ENCODE results near the gene SDK2. TPM values are rescaled to one million over a fixed set of nuclear protein-coding genes. Genes with fewer than 3 reads are reported as not detected.

The SDK2 gene
- total and polyA plus RNA-seq, 9 of the 15 experiments (the other 6 are each of a cell fraction or from before 2014, with no cell fraction given): 0.04 TPM; not detected in 8

GRCh38 chr17:73308017-73308823, 336.0 kb downstream of the SDK2 start (continued):
- peak; percentile 48 to 69; a peak in 2 of 4 replicates for TF ChIP-seq MLLT1 (IDR thresholded peaks at IDR 0.05)
- TF ChIP-seq TEAD1 (CRISPR knock-in tag; IDR thresholded peaks at IDR 0.05): peak; percentile 47 to 75; a peak in 1 of 4 replicates
- peak; percentile 75; the same call in 1 of the 2 replicates for TF ChIP-seq GATAD2B (IDR thresholded peaks at IDR 0.05; ENCODE audit: borderline replicate concordance)
- no peak for TF ChIP-seq CCAR2 (IDR thresholded peaks at IDR 0.05; ENCODE audit: low read depth, low read length)
- peak; percentile 44; the same call in 1 of the 2 replicates for TF ChIP-seq EP400 (IDR thresholded peaks at IDR 0.05)
- peak; percentile 90 for TF ChIP-seq VEZF1 (CRISPR knock-in tag; IDR thresholded peaks at IDR 0.05)
- peak in 1 of 3 experiments; percentile 5 for TF ChIP-seq YY1 (IDR thresholded peaks at IDR 0.05; ENCODE audit: borderline replicate concordance in 1 of 3, control insufficient read depth in 1 of 3, extremely low read depth in 1 of 3, insufficient read depth in 3 of 3, insufficient read length in 1 of 3, insufficient replicate concordance in 2 of 3, low read depth in 1 of 3, low read length in 2 of 3)
- TF ChIP-seq NFIX (CRISPR knock-in tag; IDR thresholded peaks at IDR 0.05; ENCODE audit: low read depth): peak; percentile 30; the same call in 1 of the 2 replicates
- peak; percentile 28; the same call in 1 of the 2 replicates for TF ChIP-seq RB1 (IDR thresholded peaks at IDR 0.05; ENCODE audit: low read depth)
- TF ChIP-seq MYNN (IDR thresholded peaks at IDR 0.05): peak; percentile 79
- TF ChIP-seq MYNN (CRISPR knock-in tag; IDR thresholded peaks at IDR 0.05): no peak
- TF ChIP-seq CEBPG (CRISPR knock-in tag; IDR thresholded peaks at IDR 0.05): peak; percentile 96
- peak; percentile 95 to 99 for TF ChIP-seq CEBPG (tag; conservative IDR thresholded peaks at IDR 0.05 in 1 of 2, IDR thresholded peaks at IDR 0.05 in 1 of 2)
- peak; percentile 56; the same call in 1 of the 2 replicates for TF ChIP-seq CREM (IDR thresholded peaks at IDR 0.05; ENCODE audit: low read depth)
- peak; percentile 72; the same call in 1 of the 2 replicates for TF ChIP-seq PHF21A (IDR thresholded peaks at IDR 0.05; ENCODE audit: borderline replicate concordance, low read depth)
- peak; percentile 86 for TF ChIP-seq DACH1 (IDR thresholded peaks at IDR 0.05; ENCODE audit: partially characterized antibody)
- peak; percentile 92 for TF ChIP-seq SMARCA4 (IDR thresholded peaks at IDR 0.05)
- TF ChIP-seq TCF3 (CRISPR knock-in tag; IDR thresholded peaks at IDR 0.05): peak; percentile 51
- no peak; the same call in 1 of the 2 replicates for TF ChIP-seq NR2C2 (CRISPR knock-in tag; IDR thresholded peaks at IDR 0.05)
- TF ChIP-seq NR2C2 (tag; IDR thresholded peaks at IDR 0.05): peak; percentile 81
- peak; percentile 80 to 91 for TF ChIP-seq TRIM24 (IDR thresholded peaks at IDR 0.05)
- TF ChIP-seq JUND (IDR thresholded peaks at IDR 0.05; ENCODE audit: borderline replicate concordance, low read depth, low read length): peak; percentile 82
- peak; percentile 57; the same call in 1 of the 3 replicates for TF ChIP-seq JUND (tag; IDR thresholded peaks at IDR 0.05; ENCODE audit: borderline replicate concordance, low read depth, low read length)
- TF ChIP-seq SUPT5H (IDR thresholded peaks at IDR 0.05): 0 out of 2 replicates have a peak, but pooled peaks have one; percentile 38

All from K562 (cell line).